Measurements from ENCODE around the gene NNT. TPM values are rescaled to one million over a fixed set of nuclear protein-coding genes. Genes with fewer than 3 reads are reported as not detected.

NNT gene
- total RNA-seq, 1 experiment from 2014 or later, result 112 TPM

- no peaks in the 10 kb centered on the region for H3K9me3 ChIP-seq (ENCODE audit: insufficient read depth, low read depth)
- H2AFZ ChIP-seq, result peak overlapping the region; percentile 98
- CTCF ChIA-PET, result interaction anchor here (2.2 kb wide), 1 partner anchor 118 kb away, joined by 8 read pairs; the partner anchor contains the start of gene TMEM267
- H4K20me1 ChIP-seq (ENCODE audit: insufficient read depth), result no peaks in the 10 kb centered on the region
- TF ChIP-seq CTCF (conservative IDR thresholded peaks at IDR 0.05) (no peak), EZH2 (IDR thresholded peaks at IDR 0.05; ENCODE audit: low read depth) (no peak)
- H3K4me1 ChIP-seq (replicated peaks; ENCODE audit: insufficient read depth), result peaks cover 21% of the 10 kb centered on the region
- intact Hi-C loops (cut with micrococcal nuclease; ENCODE audit: unreplicated experiment), result loop anchor here (1.0 to 10.0 kb wide), 3 partner anchors 44 to 289 kb away; partner anchors contain the start of genes HMGCS1 and PAIP1
- peak overlapping the region; percentile 81 for H3K4me3 ChIP-seq
- H3K9me2 ChIP-seq (ENCODE audit: insufficient read depth), result no peaks in the 10 kb centered on the region
- POLR2A ChIA-PET (ENCODE audit: unreplicated experiment), result interaction anchor here (0.5 to 0.7 kb wide), 2 partner anchors 47 to 1114 kb away, joined by 5 to 17 read pairs; no protein-coding TSS in a partner anchor
- peak overlapping the region; percentile 94 for H3K4me2 ChIP-seq
- H3K36me3 ChIP-seq (ENCODE audit: low read depth), result no peaks in the 10 kb centered on the region
- H3F3A ChIP-seq (ENCODE audit: insufficient read depth, low read depth), result peaks cover 8% of the 10 kb centered on the region; the same call in 1 of the 2 replicates
- BruUV-seq (replicated peaks), result no TSS peak
- no peak overlapping the region for H3K27ac ChIP-seq
- no peak for DNase-seq
- H3K79me2 ChIP-seq (ENCODE audit: low read depth), result no peaks in the 10 kb centered on the region
- H3K27me3 ChIP-seq (ENCODE audit: insufficient read depth, low read depth), result no peaks in the 10 kb centered on the region
Observed at GRCh38 chr5:43601454-43602260, 1.3 kb upstream of the NNT start.

- no TSS peak for BruUV-seq (replicated peaks)
- H3K27ac ChIP-seq, result no peak overlapping the region
- no peaks in the 10 kb centered on the region for H3K27me3 ChIP-seq (ENCODE audit: insufficient read depth, low read depth)
- TF ChIP-seq EZH2 (IDR thresholded peaks at IDR 0.05; ENCODE audit: low read depth) (no peak), CTCF (conservative IDR thresholded peaks at IDR 0.05) (no peak)
- H2AFZ ChIP-seq, result peak overlapping the region; percentile 98
- POLR2A ChIA-PET (ENCODE audit: unreplicated experiment), result interaction anchor here (0.5 to 0.7 kb wide), 5 partner anchors 21 to 88 kb away, joined by 3 to 10 read pairs (median 4); partner anchors contain the start of gene C5orf34
- no peaks in the 10 kb centered on the region for H3K9me2 ChIP-seq (ENCODE audit: insufficient read depth)
- H3K4me2 ChIP-seq, result peak overlapping the region; percentile 94
- no peaks in the 10 kb centered on the region for H3K36me3 ChIP-seq (ENCODE audit: low read depth)
- peak overlapping the region; percentile 81 for H3K4me3 ChIP-seq
- peak in 1 of 2 experiments; percentile 61 for DNase-seq
- peaks cover 8% of the 10 kb centered on the region; the same call in 1 of the 2 replicates for H3F3A ChIP-seq (ENCODE audit: insufficient read depth, low read depth)
- intact Hi-C loops (cut with micrococcal nuclease; ENCODE audit: unreplicated experiment), result loop anchor here (1.0 to 10.0 kb wide), 3 partner anchors 88 to 291 kb away; partner anchors contain the start of genes C5orf34 and HMGCS1
- CTCF ChIA-PET, result interaction anchor here (0.6 to 2.2 kb wide), 4 partner anchors 120 to 729 kb away, joined by 3 to 8 read pairs (median 3); partner anchors contain the start of gene TMEM267
- no peaks in the 10 kb centered on the region for H3K9me3 ChIP-seq (ENCODE audit: insufficient read depth, low read depth)
- no peaks in the 10 kb centered on the region for H3K79me2 ChIP-seq (ENCODE audit: low read depth)
- peaks cover 21% of the 10 kb centered on the region for H3K4me1 ChIP-seq (replicated peaks; ENCODE audit: insufficient read depth)
- no peaks in the 10 kb centered on the region for H4K20me1 ChIP-seq (ENCODE audit: insufficient read depth)
Observed at GRCh38 chr5:43603344-43604217, 601 bp downstream of the NNT start.

GRCh38 chr5:43604699-43605098 lies 1.7 kb downstream of the NNT start:
- Histone ChIP-seq H2AFZ (no peak overlapping the region), H3K79me2 (ENCODE audit: low read depth) (no peaks in the 10 kb centered on the region), H3K9me3 (ENCODE audit: insufficient read depth, low read depth) (no peaks in the 10 kb centered on the region), H3K4me3 (no peak overlapping the region), H3K9me2 (ENCODE audit: insufficient read depth) (no peaks in the 10 kb centered on the region), H3K27me3 (ENCODE audit: insufficient read depth, low read depth) (no peaks in the 10 kb centered on the region), H3K36me3 (ENCODE audit: low read depth) (no peaks in the 10 kb centered on the region; the same call in 1 of the 2 replicates), H3K4me2 (no peak overlapping the region), H3K4me1 (replicated peaks; ENCODE audit: insufficient read depth) (peaks cover 21% of the 10 kb centered on the region), H3K27ac (no peak overlapping the region), H3F3A (ENCODE audit: insufficient read depth, low read depth) (peaks cover 8% of the 10 kb centered on the region; the same call in 1 of the 2 replicates), H4K20me1 (ENCODE audit: insufficient read depth) (no peaks in the 10 kb centered on the region)
- BruUV-seq (replicated peaks), result TSS peak; percentile 33
- TF ChIP-seq EZH2 (IDR thresholded peaks at IDR 0.05; ENCODE audit: low read depth), result no peak
- no peak for TF ChIP-seq CTCF (conservative IDR thresholded peaks at IDR 0.05)
- intact Hi-C loops (cut with micrococcal nuclease; ENCODE audit: unreplicated experiment), result loop anchor here (5.0 to 10.0 kb wide), 2 partner anchors 210 to 292 kb away; partner anchors contain the start of gene HMGCS1
- CTCF ChIA-PET, result no interaction called here
- no peak for DNase-seq
- POLR2A ChIA-PET (ENCODE audit: unreplicated experiment), result no interaction called here

Data from PC-9 (cell line).